HCT116 (cell line): ENCODE results near the gene HMGCL. TPM values are rescaled to one million over a fixed set of nuclear protein-coding genes. Genes with fewer than 3 reads are reported as not detected.
A peak's percentile ranks its signal among the peaks of the same experiment; 100 is the strongest.

ENCODE experiments used
- ATAC-seq: fragments of 200-7000 bp; cut with Tn5 transposase; 2 replicates; pipeline ENCODE4 v1.9.1; 2020; ENCODE audit warnings: mild to moderate bottlenecking, moderate library complexity
- BruUV-seq: library from RNA; stranded (reverse); fragments of 400-500 nt; replicated peaks from 2 replicates; lab custom pipeline; 2021; lab: Mats Ljungman, UMichigan
- CTCF ChIA-PET: fragments of 300-600 bp; sonication (Branson Sonifier 250); formaldehyde crosslinking; loops from one replicate; lab custom pipeline; 2021; ENCODE audit warnings: antibody characterized with exemption; lab: Charles Lee
- POLR2A ChIA-PET: fragments of 300-600, 350-600 bp; sonication (Branson Sonifier 250); formaldehyde crosslinking; loops from one replicate; lab custom pipeline; 2021; ENCODE audit warnings: antibody characterized with exemption; lab: Charles Lee
- RAD21 ChIA-PET, 2 experiments: fragments of 300-600 bp; sonication (Branson Sonifier 250); formaldehyde crosslinking; loops; one replicate each; lab custom pipeline; 2023; ENCODE audit warnings: low total read pairs in 2 of 2; ENCODE audit not compliant: uncharacterized antibody in 2 of 2, unreplicated experiment in 2 of 2, low non-redundant PET in 1 of 2; lab: Charles Lee
- DNase-seq: peaks from one replicate; pipeline ENCODE4 v3.0.0-alpha.2; 2010; ENCODE audit warnings: low read depth, low spot score
- H2AFZ ChIP-seq: fragments of 200-600 bp; shearing (Covaris generic), sonication (generic); 2 replicates; pipeline ENCODE4 v1.6.1; 2017; ENCODE audit warnings: low read depth, mixed run types, mixed read lengths, antibody characterized with exemption, low read length; ENCODE audit not compliant: poor library complexity, severe bottlenecking
- H3K27ac ChIP-seq: 2 replicates; pipeline ENCODE4 v1.5.1; 2012; ENCODE audit warnings: low read depth, low read length
- H3K27me3 ChIP-seq: fragments of 200-600 bp; sonication (generic); 2 replicates; pipeline ENCODE4 v1.6.1; 2016; ENCODE audit warnings: mixed run types, low read length, mixed read lengths; ENCODE audit not compliant: insufficient read depth
- H3K36me3 ChIP-seq, 2 experiments: fragments of 200-500 bp in 1 of 2; fragments of 200-600 bp in 1 of 2; sonication (Bioruptor generic) in 1 of 2; sonication (generic) in 1 of 2; 2 replicates each; pipeline versions ENCODE4 v1.5.1 to v1.6.1; 2014 to 2016; ENCODE audit warnings: low read length in 2 of 2, inconsistent platforms in 1 of 2, mixed read lengths in 1 of 2, mixed run types in 1 of 2; ENCODE audit not compliant: insufficient read depth in 2 of 2, control insufficient read depth in 1 of 2
- H3K4me1 ChIP-seq, 2 experiments: fragments of 200-600 bp in 1 of 2; sonication (generic) in 1 of 2; 2 replicates each; pipeline versions ENCODE4 v1.5.1 to v1.6.1; 2012 to 2017; ENCODE audit warnings: low read length in 2 of 2, inconsistent platforms in 1 of 2, mild to moderate bottlenecking in 1 of 2, mixed read lengths in 1 of 2, mixed run types in 1 of 2, moderate library complexity in 1 of 2; ENCODE audit not compliant: insufficient read depth in 2 of 2, control insufficient read depth in 1 of 2
- H3K4me2 ChIP-seq: fragments of 200-600 bp; sonication (generic); 2 replicates; pipeline ENCODE4 v1.6.1; 2017; ENCODE audit warnings: mixed run types, low read length, mixed read lengths
- H3K4me3 ChIP-seq, 2 experiments: fragments of 200-600 bp in 1 of 2; sonication (generic) in 1 of 2; replicated peaks in 1 of 2; 2 replicates each; pipeline ENCODE4 v1.5.1; 2011 to 2016; ENCODE audit warnings: low read length in 2 of 2, control low read depth in 1 of 2, low read depth in 1 of 2, mild to moderate bottlenecking in 1 of 2, mixed read lengths in 1 of 2, mixed run types in 1 of 2
- H3K79me2 ChIP-seq: fragments of 200-600 bp; sonication (generic); 2 replicates; pipeline ENCODE4 v1.6.1; 2017; ENCODE audit warnings: mild to moderate bottlenecking, mixed run types, low read length, moderate library complexity, mixed read lengths; ENCODE audit not compliant: insufficient read depth
- H3K9ac ChIP-seq: fragments of 200-600 bp; sonication (generic); 2 replicates; pipeline ENCODE4 v1.6.1; 2016; ENCODE audit warnings: low read length, mixed read lengths
- H3K9me2 ChIP-seq: fragments of 200-600 bp; sonication (generic), shearing (Covaris generic); 2 replicates; pipeline ENCODE4 v1.6.1; 2017; ENCODE audit warnings: mixed run types, mild to moderate bottlenecking, moderate library complexity; ENCODE audit not compliant: insufficient read depth
- H3K9me3 ChIP-seq, 2 experiments: fragments of 200-500 bp in 1 of 2; fragments of 200-600 bp in 1 of 2; sonication (Bioruptor generic) in 1 of 2; sonication (generic) in 1 of 2; 2 replicates each; pipeline ENCODE4 v1.6.1; 2014 to 2017; ENCODE audit warnings: low read length in 2 of 2, mixed read lengths in 2 of 2, inconsistent platforms in 1 of 2, low read depth in 1 of 2, mild to moderate bottlenecking in 1 of 2, mixed run types in 1 of 2, moderate library complexity in 1 of 2; ENCODE audit not compliant: control insufficient read depth in 1 of 2, insufficient read depth in 1 of 2
- H4K20me1 ChIP-seq: fragments of 200-600 bp; sonication (generic), shearing (Covaris generic); 2 replicates; pipeline ENCODE4 v1.6.1; 2017; ENCODE audit warnings: mixed run types, mild to moderate bottlenecking, moderate library complexity; ENCODE audit not compliant: insufficient read depth
- CBX3 ChIP-seq: IDR thresholded peaks from 2 replicates; pipeline ENCODE4 v1.6.1; 2012; ENCODE audit warnings: low read depth
- CEBPB ChIP-seq: IDR thresholded peaks from 2 replicates; pipeline ENCODE4 v1.6.1; 2012; ENCODE audit warnings: low read depth
- EGR1 ChIP-seq: IDR thresholded peaks from 2 replicates; pipeline ENCODE4 v1.6.1; 2012; ENCODE audit warnings: low read depth
- ELF1 ChIP-seq: IDR thresholded peaks from 2 replicates; pipeline ENCODE4 v1.6.1; 2012; ENCODE audit warnings: low read depth, borderline replicate concordance
- EZH2 ChIP-seq: fragments of 200-600 bp; sonication (generic); IDR thresholded peaks from 2 replicates; pipeline ENCODE4 v1.6.1; 2017; ENCODE audit warnings: antibody characterized with exemption, mixed run types
- FOSL1 ChIP-seq: IDR thresholded peaks from 2 replicates; pipeline ENCODE4 v1.6.1; 2012; ENCODE audit warnings: low read depth
- POLR2A ChIP-seq: IDR thresholded peaks from 2 replicates; pipeline ENCODE4 v1.7.0; 2011; ENCODE audit warnings: borderline replicate concordance; ENCODE audit not compliant: insufficient read depth, insufficient read length; ENCODE audit errors: extremely low read depth
- POLR2AphosphoS5 ChIP-seq: IDR thresholded peaks from 2 replicates; pipeline ENCODE4 v1.6.1; 2011; ENCODE audit warnings: mild to moderate bottlenecking, low read depth, low read length, moderate library complexity
- RAD21 ChIP-seq: IDR thresholded peaks from 2 replicates; pipeline ENCODE4 v1.6.1; 2012; ENCODE audit warnings: low read depth, mild to moderate bottlenecking
- SIN3A ChIP-seq: IDR thresholded peaks from 2 replicates; pipeline ENCODE4 v1.6.1; 2012; ENCODE audit warnings: low read depth
- SP1 ChIP-seq: IDR thresholded peaks from 2 replicates; pipeline ENCODE4 v1.6.1; 2012; ENCODE audit warnings: low read depth
- SRF ChIP-seq: IDR thresholded peaks from 2 replicates; pipeline ENCODE4 v1.6.1; 2012; ENCODE audit warnings: low read depth
- TCF7L2 ChIP-seq: IDR thresholded peaks from 2 replicates; pipeline ENCODE4 v1.7.0; 2011; ENCODE audit warnings: borderline replicate concordance, inconsistent platforms; ENCODE audit not compliant: insufficient read depth, insufficient read length; ENCODE audit errors: extremely low read depth
- ZFX ChIP-seq: fragments of 450-650 bp; IDR thresholded peaks from 2 replicates; pipeline ENCODE4 v1.6.1; 2017
- ZNF274 ChIP-seq: fragments of 200-500 bp; sonication (Bioruptor generic); IDR thresholded peaks from 2 replicates; pipeline ENCODE4 v1.6.1; 2014; ENCODE audit warnings: mild to moderate bottlenecking, low read depth, low read length, inconsistent platforms
- intact Hi-C: fragments of 100-400 bp; cut with micrococcal nuclease; formaldehyde crosslinking; loops from 2 replicates; pipeline ENCODE4 v1.10.0; 2022
- total RNA-seq: library from RNA; stranded (reverse); gene quantifications from one replicate; pipeline ENCODE4 v1.2.1, GENCODE V29; 2021; ENCODE audit not compliant: unreplicated experiment
- TF ChIP-seq, protein P1 (sequence below): IDR thresholded peaks from 2 replicates; pipeline ENCODE4 v1.6.1; 2011; ENCODE audit warnings: mild to moderate bottlenecking, low read length, moderate library complexity; ENCODE audit not compliant: insufficient replicate concordance; ENCODE audit errors: extremely low read depth
- TF ChIP-seq, protein P2 (sequence below): IDR thresholded peaks from 2 replicates; pipeline ENCODE4 v1.6.1; 2012
- TF ChIP-seq, protein P3 (sequence below): IDR thresholded peaks from 2 replicates; pipeline ENCODE4 v1.6.1; 2012
- TF ChIP-seq, protein P4 (sequence below): IDR thresholded peaks from 2 replicates; pipeline ENCODE4 v1.6.1; 2012; ENCODE audit warnings: low read depth
- TF ChIP-seq, protein P5 (sequence below), 3 experiments: fragments of 200-600 bp in 1 of 3; sonication (generic) in 1 of 3; IDR thresholded peaks in 2 of 3; conservative IDR thresholded peaks in 1 of 3; 2 replicates each; pipeline ENCODE4 v1.5.1; 2012 to 2017; ENCODE audit warnings: low read depth in 2 of 3, low read length in 2 of 3, antibody characterized with exemption in 1 of 3, borderline replicate concordance in 1 of 3, control low read depth in 1 of 3, mild to moderate bottlenecking in 1 of 3, mixed read lengths in 1 of 3, mixed run types in 1 of 3, moderate library complexity in 1 of 3; ENCODE audit not compliant: insufficient read depth in 1 of 3

HMGCL gene
- total RNA-seq, 1 experiment from 2014 or later = 36.2 TPM

DNA sequence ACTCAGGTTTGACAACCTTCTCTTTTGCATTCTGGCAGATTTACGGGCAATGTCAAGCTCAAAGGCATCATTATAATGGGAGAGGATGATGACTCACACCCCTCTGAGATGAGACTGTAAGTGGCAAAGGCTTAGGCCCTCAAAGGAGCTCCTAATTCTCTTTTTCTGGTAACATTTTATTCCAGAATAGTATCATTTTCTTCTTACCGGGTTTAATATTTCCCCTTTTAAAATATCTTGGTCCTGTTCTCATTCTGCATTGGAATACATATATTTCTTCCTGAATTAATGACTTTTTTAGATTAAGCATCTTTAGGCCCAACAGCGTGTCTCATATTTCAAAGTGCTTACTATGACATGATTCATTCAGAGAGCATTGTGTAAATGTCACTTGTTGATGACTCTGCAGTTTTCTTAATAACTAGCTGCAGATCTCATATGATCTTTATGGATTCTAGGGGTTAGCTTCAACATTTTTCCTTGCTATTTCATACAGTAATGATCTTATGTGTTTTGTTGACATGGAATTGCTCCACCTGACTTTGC is 45.3 kb downstream of the HMGCL start:
- Histone ChIP-seq H4K20me1 (peaks cover 11% of the 10 kb centered on the region; the same call in 1 of the 2 replicates), H3K4me2 (peak overlapping the region; percentile 84), H3K27me3 (no peaks in the 10 kb centered on the region), H3K4me3 (peak overlapping the region; percentile 98 to 99), H3K27ac (peak overlapping the region; percentile 39; the same call in 1 of the 2 replicates), H3K36me3 (peaks cover 17 to 21% of the 10 kb centered on the region in 2 experiments; a peak in 3 of 4 replicates), H3K9me3 (no peaks in the 10 kb centered on the region), H3K9me2 (no peaks in the 10 kb centered on the region), H2AFZ (no peak overlapping the region), H3K4me1 (peaks cover 18 to 21% of the 10 kb centered on the region in 2 experiments), H3K79me2 (peaks cover 82% of the 10 kb centered on the region), H3K9ac (peak overlapping the region; percentile 90; the same call in 1 of the 2 replicates)
- ChIA-PET POLR2A (interaction anchor here (1.0 to 3.5 kb wide), 4 partner anchors 9 to 45 kb away, joined by 3 to 30 read pairs (median 4); partner anchors contain the start of genes HMGCL and LYPLA2), RAD21 (no interaction called here), CTCF (interaction anchor here (0.7 to 2.9 kb wide), 4 partner anchors 10 to 137 kb away, joined by 4 to 9 read pairs (median 6); partner anchors contain the start of gene LYPLA2)
- BruUV-seq = no TSS peak
- intact Hi-C loops = no loop called here
- no peak for DNase-seq
- ATAC-seq = no peak
- TF ChIP-seq POLR2A (no peak), TCF7L2 (peak; percentile 31), EZH2 (no peak), RAD21 (no peak), SIN3A (peak; percentile 56; the same call in 1 of the 2 replicates), SP1 (peak; percentile 44; the same call in 1 of the 2 replicates), CEBPB (peak; percentile 64), FOSL1 (peak; percentile 73), POLR2AphosphoS5 (no peak), EGR1 (no peak), ZFX (no peak), ELF1 (no peak), ZNF274 (no peak), SRF (no peak; the same call in 1 of the 2 replicates), CBX3 (no peak)
- TF ChIP-seq, protein P1, sequence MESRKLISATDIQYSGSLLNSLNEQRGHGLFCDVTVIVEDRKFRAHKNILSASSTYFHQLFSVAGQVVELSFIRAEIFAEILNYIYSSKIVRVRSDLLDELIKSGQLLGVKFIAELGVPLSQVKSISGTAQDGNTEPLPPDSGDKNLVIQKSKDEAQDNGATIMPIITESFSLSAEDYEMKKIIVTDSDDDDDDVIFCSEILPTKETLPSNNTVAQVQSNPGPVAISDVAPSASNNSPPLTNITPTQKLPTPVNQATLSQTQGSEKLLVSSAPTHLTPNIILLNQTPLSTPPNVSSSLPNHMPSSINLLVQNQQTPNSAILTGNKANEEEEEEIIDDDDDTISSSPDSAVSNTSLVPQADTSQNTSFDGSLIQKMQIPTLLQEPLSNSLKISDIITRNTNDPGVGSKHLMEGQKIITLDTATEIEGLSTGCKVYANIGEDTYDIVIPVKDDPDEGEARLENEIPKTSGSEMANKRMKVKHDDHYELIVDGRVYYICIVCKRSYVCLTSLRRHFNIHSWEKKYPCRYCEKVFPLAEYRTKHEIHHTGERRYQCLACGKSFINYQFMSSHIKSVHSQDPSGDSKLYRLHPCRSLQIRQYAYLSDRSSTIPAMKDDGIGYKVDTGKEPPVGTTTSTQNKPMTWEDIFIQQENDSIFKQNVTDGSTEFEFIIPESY = no peak
- TF ChIP-seq, protein P2, sequence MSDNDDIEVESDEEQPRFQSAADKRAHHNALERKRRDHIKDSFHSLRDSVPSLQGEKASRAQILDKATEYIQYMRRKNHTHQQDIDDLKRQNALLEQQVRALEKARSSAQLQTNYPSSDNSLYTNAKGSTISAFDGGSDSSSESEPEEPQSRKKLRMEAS = 0 out of 2 replicates have a peak, but pooled peaks have one; percentile 1
- TF ChIP-seq, protein P3, sequence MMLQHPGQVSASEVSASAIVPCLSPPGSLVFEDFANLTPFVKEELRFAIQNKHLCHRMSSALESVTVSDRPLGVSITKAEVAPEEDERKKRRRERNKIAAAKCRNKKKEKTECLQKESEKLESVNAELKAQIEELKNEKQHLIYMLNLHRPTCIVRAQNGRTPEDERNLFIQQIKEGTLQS = no peak
- TF ChIP-seq, protein P4, sequence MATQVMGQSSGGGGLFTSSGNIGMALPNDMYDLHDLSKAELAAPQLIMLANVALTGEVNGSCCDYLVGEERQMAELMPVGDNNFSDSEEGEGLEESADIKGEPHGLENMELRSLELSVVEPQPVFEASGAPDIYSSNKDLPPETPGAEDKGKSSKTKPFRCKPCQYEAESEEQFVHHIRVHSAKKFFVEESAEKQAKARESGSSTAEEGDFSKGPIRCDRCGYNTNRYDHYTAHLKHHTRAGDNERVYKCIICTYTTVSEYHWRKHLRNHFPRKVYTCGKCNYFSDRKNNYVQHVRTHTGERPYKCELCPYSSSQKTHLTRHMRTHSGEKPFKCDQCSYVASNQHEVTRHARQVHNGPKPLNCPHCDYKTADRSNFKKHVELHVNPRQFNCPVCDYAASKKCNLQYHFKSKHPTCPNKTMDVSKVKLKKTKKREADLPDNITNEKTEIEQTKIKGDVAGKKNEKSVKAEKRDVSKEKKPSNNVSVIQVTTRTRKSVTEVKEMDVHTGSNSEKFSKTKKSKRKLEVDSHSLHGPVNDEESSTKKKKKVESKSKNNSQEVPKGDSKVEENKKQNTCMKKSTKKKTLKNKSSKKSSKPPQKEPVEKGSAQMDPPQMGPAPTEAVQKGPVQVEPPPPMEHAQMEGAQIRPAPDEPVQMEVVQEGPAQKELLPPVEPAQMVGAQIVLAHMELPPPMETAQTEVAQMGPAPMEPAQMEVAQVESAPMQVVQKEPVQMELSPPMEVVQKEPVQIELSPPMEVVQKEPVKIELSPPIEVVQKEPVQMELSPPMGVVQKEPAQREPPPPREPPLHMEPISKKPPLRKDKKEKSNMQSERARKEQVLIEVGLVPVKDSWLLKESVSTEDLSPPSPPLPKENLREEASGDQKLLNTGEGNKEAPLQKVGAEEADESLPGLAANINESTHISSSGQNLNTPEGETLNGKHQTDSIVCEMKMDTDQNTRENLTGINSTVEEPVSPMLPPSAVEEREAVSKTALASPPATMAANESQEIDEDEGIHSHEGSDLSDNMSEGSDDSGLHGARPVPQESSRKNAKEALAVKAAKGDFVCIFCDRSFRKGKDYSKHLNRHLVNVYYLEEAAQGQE = no peak
- TF ChIP-seq, protein P5, sequence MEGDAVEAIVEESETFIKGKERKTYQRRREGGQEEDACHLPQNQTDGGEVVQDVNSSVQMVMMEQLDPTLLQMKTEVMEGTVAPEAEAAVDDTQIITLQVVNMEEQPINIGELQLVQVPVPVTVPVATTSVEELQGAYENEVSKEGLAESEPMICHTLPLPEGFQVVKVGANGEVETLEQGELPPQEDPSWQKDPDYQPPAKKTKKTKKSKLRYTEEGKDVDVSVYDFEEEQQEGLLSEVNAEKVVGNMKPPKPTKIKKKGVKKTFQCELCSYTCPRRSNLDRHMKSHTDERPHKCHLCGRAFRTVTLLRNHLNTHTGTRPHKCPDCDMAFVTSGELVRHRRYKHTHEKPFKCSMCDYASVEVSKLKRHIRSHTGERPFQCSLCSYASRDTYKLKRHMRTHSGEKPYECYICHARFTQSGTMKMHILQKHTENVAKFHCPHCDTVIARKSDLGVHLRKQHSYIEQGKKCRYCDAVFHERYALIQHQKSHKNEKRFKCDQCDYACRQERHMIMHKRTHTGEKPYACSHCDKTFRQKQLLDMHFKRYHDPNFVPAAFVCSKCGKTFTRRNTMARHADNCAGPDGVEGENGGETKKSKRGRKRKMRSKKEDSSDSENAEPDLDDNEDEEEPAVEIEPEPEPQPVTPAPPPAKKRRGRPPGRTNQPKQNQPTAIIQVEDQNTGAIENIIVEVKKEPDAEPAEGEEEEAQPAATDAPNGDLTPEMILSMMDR (IDR thresholded peaks at IDR 0.05 in 2 of 3, conservative IDR thresholded peaks at IDR 0.05 in 1 of 3; ENCODE audit: borderline replicate concordance in 1 of 3, insufficient read depth in 1 of 3, low read depth in 2 of 3, low read length in 2 of 3) = no peak
